OCI-LY7 (cell line): ENCODE results near the gene RABEP1.

ENCODE experiments used
- EZH2phosphoT487 ChIP-seq: fragments of 200-600 bp; sonication (generic); IDR thresholded peaks from 2 replicates; pipeline ENCODE4 v1.6.1; 2018; ENCODE audit warnings: low read depth, borderline replicate concordance, mild to moderate bottlenecking, mixed run types, antibody characterized with exemption, low read length, moderate library complexity, mixed read lengths
- TF ChIP-seq, protein P1 (sequence below): fragments of 200-600 bp; sonication (generic); conservative IDR thresholded peaks from 2 replicates; pipeline ENCODE4 v1.5.1; 2014; ENCODE audit warnings: mild to moderate bottlenecking, antibody characterized with exemption, low read length, moderate library complexity, mixed read lengths

DNA sequence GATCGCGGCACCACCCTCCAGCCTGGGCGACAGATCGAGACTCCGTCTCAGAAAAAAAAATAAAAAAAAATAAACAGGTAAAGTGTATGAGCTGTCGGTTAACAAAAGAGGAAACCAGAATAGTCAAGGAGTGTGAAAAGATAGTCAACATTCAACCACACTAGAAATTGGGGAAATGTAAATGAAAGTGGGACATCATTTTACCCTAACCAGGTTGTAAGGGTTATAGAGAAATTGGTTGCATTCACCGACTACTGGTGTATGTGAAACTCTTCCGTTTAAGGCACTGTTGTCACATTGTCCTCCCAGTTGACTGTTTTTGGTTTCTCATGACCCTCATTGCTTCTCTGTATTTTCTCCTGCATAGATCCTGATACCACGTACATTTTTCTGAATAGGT is 62.8 kb downstream of the RABEP1 start:
- TF ChIP-seq, protein P1, sequence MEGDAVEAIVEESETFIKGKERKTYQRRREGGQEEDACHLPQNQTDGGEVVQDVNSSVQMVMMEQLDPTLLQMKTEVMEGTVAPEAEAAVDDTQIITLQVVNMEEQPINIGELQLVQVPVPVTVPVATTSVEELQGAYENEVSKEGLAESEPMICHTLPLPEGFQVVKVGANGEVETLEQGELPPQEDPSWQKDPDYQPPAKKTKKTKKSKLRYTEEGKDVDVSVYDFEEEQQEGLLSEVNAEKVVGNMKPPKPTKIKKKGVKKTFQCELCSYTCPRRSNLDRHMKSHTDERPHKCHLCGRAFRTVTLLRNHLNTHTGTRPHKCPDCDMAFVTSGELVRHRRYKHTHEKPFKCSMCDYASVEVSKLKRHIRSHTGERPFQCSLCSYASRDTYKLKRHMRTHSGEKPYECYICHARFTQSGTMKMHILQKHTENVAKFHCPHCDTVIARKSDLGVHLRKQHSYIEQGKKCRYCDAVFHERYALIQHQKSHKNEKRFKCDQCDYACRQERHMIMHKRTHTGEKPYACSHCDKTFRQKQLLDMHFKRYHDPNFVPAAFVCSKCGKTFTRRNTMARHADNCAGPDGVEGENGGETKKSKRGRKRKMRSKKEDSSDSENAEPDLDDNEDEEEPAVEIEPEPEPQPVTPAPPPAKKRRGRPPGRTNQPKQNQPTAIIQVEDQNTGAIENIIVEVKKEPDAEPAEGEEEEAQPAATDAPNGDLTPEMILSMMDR = no peak
- no peak for TF ChIP-seq EZH2phosphoT487
